ENCODE data around the gene PRPF8. TPM values are rescaled to one million over a fixed set of nuclear protein-coding genes. Genes with fewer than 3 reads are reported as not detected.
"Not testable (repeated sequence)": the region's sequence is repeated elsewhere in the genome, so short reads cannot be mapped to it uniquely, and the experiment has no call there.

The PRPF8 gene
- total RNA-seq, 1 experiment from 2014 or later, result 296 TPM

GRCh38 chr17:1673041-1673785 lies 11.5 kb downstream of the PRPF8 start:
- in situ Hi-C loops (cut with HindIII; ENCODE audit: low pct_unique_long_range_greater_than_20kb, low sequenced_read_pairs) (no loop called here), intact Hi-C loops (cut with micrococcal nuclease; ENCODE audit: unreplicated experiment) (no loop called here)
- no peak overlapping the region for H3K4me3 ChIP-seq (ENCODE audit: low read depth in 2 of 2, low read length in 2 of 2)
- no peak for TF ChIP-seq REST (IDR thresholded peaks at IDR 0.05; ENCODE audit: insufficient read depth in 1 of 2, low read depth in 2 of 2, low read length in 1 of 2)
- no peak for TF ChIP-seq POLR2AphosphoS5 (IDR thresholded peaks at IDR 0.05; ENCODE audit: low read depth, low read length)
- TF ChIP-seq TCF7L2 (IDR thresholded peaks at IDR 0.05; ENCODE audit: low read depth, low read length), result no peak
- no peak for TF ChIP-seq CTCF (IDR thresholded peaks at IDR 0.05)
- TF ChIP-seq SIN3A (IDR thresholded peaks at IDR 0.05; ENCODE audit: borderline replicate concordance, insufficient read depth, low read depth, low read length), result no peak
- DNase-seq (ENCODE audit: low read depth, low spot score), result no peak
- ATAC-seq, result no peak; the same call in 1 of the 2 replicates
- H3K4me1 ChIP-seq (ENCODE audit: control insufficient read depth, insufficient read depth, low read length), result no peaks in the 10 kb centered on the region
- H3K36me3 ChIP-seq (ENCODE audit: control insufficient read depth, insufficient read depth, low read length), result peaks cover 48% of the 10 kb centered on the region
- H3K9me3 ChIP-seq (ENCODE audit: control insufficient read depth, insufficient read depth, low read depth, low read length), result no peaks in the 10 kb centered on the region
- H3K27ac ChIP-seq (ENCODE audit: low read length), result no peak overlapping the region
- no peaks in the 10 kb centered on the region for H3K27me3 ChIP-seq (ENCODE audit: control insufficient read depth, insufficient read depth, low read length)
- no TSS peak for BruUV-seq (replicated peaks)
- ChIA-PET POLR2A (no interaction called here), CTCF (no interaction called here)

- H3K27ac ChIP-seq (ENCODE audit: low read length); DNase-seq (ENCODE audit: low read depth, low spot score); H3K4me1 ChIP-seq (ENCODE audit: control insufficient read depth, insufficient read depth, low read length); BruUV-seq (replicated peaks); CTCF ChIA-PET; intact Hi-C loops (cut with micrococcal nuclease; ENCODE audit: unreplicated experiment); in situ Hi-C loops (cut with HindIII; ENCODE audit: low pct_unique_long_range_greater_than_20kb, low sequenced_read_pairs); POLR2A ChIA-PET; ATAC-seq; H3K4me3 ChIP-seq (ENCODE audit: low read depth in 2 of 2, low read length in 2 of 2); H3K9me3 ChIP-seq (ENCODE audit: control insufficient read depth, insufficient read depth, low read depth, low read length); H3K27me3 ChIP-seq (ENCODE audit: control insufficient read depth, insufficient read depth, low read length): not testable (repeated sequence)
- peaks cover 30% of the 10 kb centered on the region for H3K36me3 ChIP-seq (ENCODE audit: control insufficient read depth, insufficient read depth, low read length)
Observed at GRCh38 chr17:1663934-1664333, 20.7 kb downstream of the PRPF8 start.

GRCh38 chr17:1661045-1661444 lies 23.6 kb downstream of the PRPF8 start:
- DNase-seq (ENCODE audit: low read depth, low spot score), result no peak
- Histone ChIP-seq H3K27ac (ENCODE audit: low read length) (no peak overlapping the region), H3K4me1 (ENCODE audit: control insufficient read depth, insufficient read depth, low read length) (no peaks in the 10 kb centered on the region), H3K9me3 (ENCODE audit: control insufficient read depth, insufficient read depth, low read depth, low read length) (no peaks in the 10 kb centered on the region), H3K4me3 (ENCODE audit: low read depth in 2 of 2, low read length in 2 of 2) (no peak overlapping the region), H3K36me3 (ENCODE audit: control insufficient read depth, insufficient read depth, low read length) (peaks cover 40% of the 10 kb centered on the region), H3K27me3 (ENCODE audit: control insufficient read depth, insufficient read depth, low read length) (no peaks in the 10 kb centered on the region)
- BruUV-seq (replicated peaks), result no TSS peak
- no peak for ATAC-seq
- in situ Hi-C loops (cut with HindIII; ENCODE audit: low pct_unique_long_range_greater_than_20kb, low sequenced_read_pairs), result no loop called here
- ChIA-PET CTCF (no interaction called here), POLR2A (no interaction called here)
- no peak for TF ChIP-seq SIN3A (IDR thresholded peaks at IDR 0.05; ENCODE audit: borderline replicate concordance, insufficient read depth, low read depth, low read length)
- intact Hi-C loops (cut with micrococcal nuclease; ENCODE audit: unreplicated experiment), result no loop called here
